GM12801 (cell line): ENCODE results near the gene PRSS56.

Source experiments
- CTCF ChIP-seq: IDR thresholded peaks from one replicate; pipeline ENCODE4 v1.5.1; 2011; ENCODE audit warnings: control low read depth; ENCODE audit not compliant: insufficient read length; ENCODE audit errors: extremely low read depth

The PRSS56 gene

GRCh38 chr2:232501794-232502390, 18.3 kb upstream of the PRSS56 start:
- no peak for TF ChIP-seq CTCF

GRCh38 chr2:232502511-232502910, 17.7 kb upstream of the PRSS56 start:
- TF ChIP-seq CTCF, result no peak

- no peak for TF ChIP-seq CTCF
Observed at GRCh38 chr2:232502911-232503808, 17.0 kb upstream of the PRSS56 start.

GRCh38 chr2:232503809-232504323, 16.3 kb upstream of the PRSS56 start:
- TF ChIP-seq CTCF, result no peak

GRCh38 chr2:232504438-232504837, 15.8 kb upstream of the PRSS56 start:
- TF ChIP-seq CTCF, result no peak

GRCh38 chr2:232505856-232506255, 14.3 kb upstream of the PRSS56 start:
- no peak for TF ChIP-seq CTCF

GRCh38 chr2:232506709-232507108, 13.5 kb upstream of the PRSS56 start:
- TF ChIP-seq CTCF, result no peak
